NCI-H1092 treated with DMSO at 0.1 percent for 48 hours (cell line): ENCODE measurements around the gene AKR7A3.
A peak's percentile ranks its signal among the peaks of the same experiment; 100 is the strongest.

Experiments used
- DNase-seq: peaks from one replicate; lab custom pipeline; 2025; lab: John Stamatoyannopoulos, UW

Gene AKR7A3

GRCh38 chr1:19251305-19252196 is 37.0 kb downstream of the AKR7A3 start, which contains the start of the genes EMC1 and MRTO4:
EMC1 (minus strand) TSS chr1:19251524; CDS start chr1:19251509, 15 bp downstream.
MRTO4 (plus strand) TSS chr1:19251805; CDS start chr1:19251836, 31 bp downstream.
- DNase-seq, result peak; percentile 87

- no peak for DNase-seq
These were observed 37.8 kb downstream of the AKR7A3 start for GRCh38 chr1:19250629-19251304.

GRCh38 chr1:19240673-19241538 is 47.7 kb downstream of the AKR7A3 start:
- peak; percentile 20 for DNase-seq

GRCh38 chr1:19239876-19240275 is 48.7 kb downstream of the AKR7A3 start:
- DNase-seq, result no peak

- DNase-seq, result no peak
These were observed 54.3 kb downstream of the AKR7A3 start for GRCh38 chr1:19234224-19234623.
